Measurements from ENCODE around the gene FCN2. TPM values are rescaled to one million over a fixed set of nuclear protein-coding genes. Genes with fewer than 3 reads are reported as not detected.

FCN2 gene
- total and polyA plus RNA-seq, 4 donors: 23.6 to 186 (median 121) TPM

- no peak for TF ChIP-seq REST (IDR thresholded peaks at IDR 0.05)
- no peak for TF ChIP-seq NR2F2 (IDR thresholded peaks at IDR 0.05)
- no peak for TF ChIP-seq HNF4A (conservative IDR thresholded peaks at IDR 0.05)
Observed at GRCh38 chr9:134868751-134869553, 11.7 kb upstream of the FCN2 start (continued).

- no peak for TF ChIP-seq GABPA (IDR thresholded peaks at IDR 0.05 in 1 of 2, conservative IDR thresholded peaks at IDR 0.05 in 1 of 2)
- no peak for TF ChIP-seq EGR1 (IDR thresholded peaks at IDR 0.05; ENCODE audit: low read depth in 2 of 2)
- TF ChIP-seq RXRA (IDR thresholded peaks at IDR 0.05): no peak
- TF ChIP-seq FOXA2 (IDR thresholded peaks at IDR 0.05): no peak
- no peak for TF ChIP-seq HNF4A (conservative IDR thresholded peaks at IDR 0.05)
- no peak for TF ChIP-seq HNF4G (IDR thresholded peaks at IDR 0.05)
- no peak for TF ChIP-seq NR2F2 (IDR thresholded peaks at IDR 0.05)
- no peak for TF ChIP-seq SP1 (IDR thresholded peaks at IDR 0.05)
- TF ChIP-seq ZBTB33 (IDR thresholded peaks at IDR 0.05): no peak
- TF ChIP-seq RAD21 (IDR thresholded peaks at IDR 0.05): no peak
- no peak for TF ChIP-seq MAX (IDR thresholded peaks at IDR 0.05)
- no peak for TF ChIP-seq CTCF (IDR thresholded peaks at IDR 0.05; ENCODE audit: low read depth, low read length, missing input control)
- no peak for TF ChIP-seq REST (IDR thresholded peaks at IDR 0.05)
- no peak for TF ChIP-seq JUND (IDR thresholded peaks at IDR 0.05)
- no peak for TF ChIP-seq YY1 (IDR thresholded peaks at IDR 0.05)
- TF ChIP-seq ATF3 (IDR thresholded peaks at IDR 0.05): no peak
- TF ChIP-seq FOXA1 (IDR thresholded peaks at IDR 0.05): no peak
Observed at GRCh38 chr9:134869554-134870300, 10.9 kb upstream of the FCN2 start.

More at GRCh38 chr9:134869554-134870300, 10.9 kb upstream of the FCN2 start:
- 82% methylated on average over 17 of the region's 17 CpGs for WGBS
- Histone ChIP-seq H3K27me3 (ENCODE audit: control insufficient read depth in 4 of 4, insufficient read depth in 4 of 4, low read length in 3 of 4) (peaks cover 0 to 2% (median 0%) of the 10 kb centered on the region in 4 donors), H3K9me3 (ENCODE audit: control insufficient read depth in 4 of 4, low read length in 3 of 4) (peaks cover 0 to 1% (median 0%) of the 10 kb centered on the region in 4 donors), H3K27ac (ENCODE audit: low read depth in 1 of 2, low read length in 2 of 2) (no peak overlapping the region), H3K4me1 (ENCODE audit: control insufficient read depth in 4 of 4, insufficient read depth in 4 of 4, low read length in 3 of 4) (no peaks in the 10 kb centered on the region), H3K4me3 (ENCODE audit: low read depth in 1 of 3, low read length in 3 of 3) (no peak overlapping the region), H3K9ac (ENCODE audit: low read depth in 1 of 2, low read length in 2 of 2) (no peak overlapping the region), H3K36me3 (ENCODE audit: control insufficient read depth in 4 of 4, insufficient read depth in 3 of 4, low read depth in 1 of 4, low read length in 3 of 4) (no peaks in the 10 kb centered on the region)
- no peak for DNase-seq (ENCODE audit: low spot score)

Measured in liver (tissue), 9 donors.